ENCODE data around the gene MTX1.
"Not testable (repeated sequence)": the region's sequence is repeated elsewhere in the genome, so short reads cannot be mapped to it uniquely, and the experiment has no call there.

- not testable (repeated sequence) for TF ChIP-seq CTCF (IDR thresholded peaks at IDR 0.05); POLR2A (IDR thresholded peaks at IDR 0.05; ENCODE audit: low read depth); POLR2AphosphoS5 (IDR thresholded peaks at IDR 0.05)
These were observed 25.0 kb downstream of the MTX1 start for GRCh38 chr1:155233502-155233901.

Data from esophagus muscularis mucosa (tissue), 3 donors.